ENCODE measurements around the gene IFITM10.

DNA sequence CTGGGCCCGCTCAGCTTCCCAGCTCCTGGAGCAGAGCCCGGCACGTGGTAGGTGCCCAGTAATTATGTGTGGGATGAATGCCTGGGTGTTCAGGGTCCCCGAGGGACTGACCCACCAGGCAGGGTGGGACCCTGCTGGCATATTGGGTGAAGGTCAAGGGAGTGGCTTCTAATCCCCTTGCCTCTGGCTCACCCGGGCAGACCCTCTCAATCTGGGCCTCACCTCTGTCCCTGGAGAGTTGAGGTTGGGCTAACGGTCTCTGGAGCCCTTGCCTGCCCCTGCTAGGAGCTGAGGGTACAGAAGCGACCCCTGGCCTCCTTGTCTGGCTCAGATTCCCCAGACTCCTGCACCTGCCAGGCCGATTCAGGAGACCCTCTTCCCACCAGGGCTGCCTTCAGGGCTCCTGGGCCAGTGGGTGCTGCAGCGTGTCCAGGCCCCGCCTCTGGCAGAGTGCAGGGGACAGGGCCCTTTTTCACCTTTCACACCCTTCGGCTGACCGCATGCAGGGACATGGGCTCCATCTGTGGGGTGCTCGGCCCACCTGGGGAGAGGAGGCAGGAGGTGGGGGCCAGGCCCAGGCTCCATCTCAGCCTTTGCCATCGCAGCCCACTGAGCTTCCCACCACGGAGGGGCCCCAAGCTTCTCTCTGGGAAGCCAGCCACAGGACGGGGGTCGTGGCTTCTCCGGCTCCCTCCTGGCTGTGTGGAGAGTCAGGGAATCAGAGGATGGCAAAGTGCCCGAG, 17.2 kb upstream of the IFITM10 start:
- TF ChIP-seq EZH2 (IDR thresholded peaks at IDR 0.05; ENCODE audit: low read length, missing control alignments) (no peak), CTCF (conservative IDR thresholded peaks at IDR 0.05 in 1 of 2, IDR thresholded peaks at IDR 0.05 in 1 of 2; ENCODE audit: low read depth in 1 of 2, low read length in 2 of 2) (no peak)

Measured in fibroblast of lung (primary cell).